Activated CD4-positive, alpha-beta T cell treated with anti-CD3 and anti-CD28 coated beads, Interleukin-10, Interleukin-2, amounts not matched to agents 100 ng/mL and 50 ng/mL, durations not matched to agents 16 hours and 8 hours (primary cell): Measurements from ENCODE around the gene SLC6A13.
"Not testable (repeated sequence)": the region's sequence is repeated elsewhere in the genome, so short reads cannot be mapped to it uniquely, and the experiment has no call there.

Source experiments
- DNase-seq: peaks from one replicate; pipeline ENCODE4 v3.0.0-alpha.2; 2020

SLC6A13 gene

DNA sequence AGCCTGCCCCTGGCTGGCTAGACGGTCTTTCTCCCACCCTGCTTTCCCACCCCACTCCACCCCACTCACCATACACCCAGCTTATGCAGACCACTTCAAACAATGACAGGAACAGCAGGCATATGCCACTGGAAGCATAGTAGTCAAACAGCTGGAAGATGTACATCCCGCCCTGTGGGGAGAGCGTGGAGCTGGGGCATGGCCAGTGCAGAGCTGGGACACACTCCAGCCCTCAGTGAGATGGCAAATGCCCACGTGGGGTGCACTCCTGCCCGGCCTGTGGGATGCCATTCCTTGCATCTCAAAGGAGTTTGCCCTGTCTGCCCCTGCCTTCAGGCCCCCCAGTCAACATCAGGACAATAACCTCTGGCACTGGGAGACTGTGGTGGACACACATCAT lies 67.5 kb downstream of the SLC6A13 start:
- no peak for DNase-seq

DNA sequence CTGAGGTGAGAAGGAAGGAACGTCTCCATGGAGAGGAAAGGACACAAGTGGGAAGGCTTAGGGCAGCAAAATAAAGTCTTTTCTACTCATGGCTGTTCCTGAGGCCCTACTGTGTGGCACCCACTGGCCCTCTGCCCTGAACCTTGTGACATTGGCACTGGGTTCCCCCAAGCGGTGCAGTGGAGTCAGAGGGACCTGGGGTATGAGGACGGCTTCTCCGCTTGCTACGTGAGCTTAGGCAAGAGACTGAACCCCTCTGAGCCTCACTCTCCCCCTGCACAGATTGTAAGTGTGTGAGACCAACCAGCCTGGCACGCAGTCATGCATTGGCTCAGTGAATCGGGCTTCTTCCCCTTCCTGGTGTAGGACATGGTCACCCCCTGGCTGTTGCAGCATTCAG lies 68.4 kb downstream of the SLC6A13 start:
- DNase-seq: no peak

DNA sequence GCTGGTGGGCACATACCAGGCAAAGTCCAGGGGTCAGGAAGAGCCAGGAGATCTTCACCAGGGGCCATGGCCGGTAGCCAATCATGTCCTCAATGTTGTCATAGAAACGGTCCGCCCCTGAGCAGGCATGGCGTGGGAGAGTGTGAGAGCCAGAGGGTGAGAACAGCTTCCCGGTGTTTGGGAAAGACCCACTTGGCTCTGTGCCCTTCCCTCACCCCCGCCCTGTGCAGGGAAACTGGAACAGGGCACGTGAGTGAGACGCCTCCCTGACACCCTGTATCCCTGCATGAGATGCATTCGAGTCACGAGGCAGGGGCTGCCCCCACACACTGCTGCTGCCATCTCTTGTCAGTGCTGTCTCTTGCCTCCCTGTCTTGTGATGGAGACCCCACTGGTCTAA lies 69.4 kb downstream of the SLC6A13 start:
- DNase-seq: no peak

DNA sequence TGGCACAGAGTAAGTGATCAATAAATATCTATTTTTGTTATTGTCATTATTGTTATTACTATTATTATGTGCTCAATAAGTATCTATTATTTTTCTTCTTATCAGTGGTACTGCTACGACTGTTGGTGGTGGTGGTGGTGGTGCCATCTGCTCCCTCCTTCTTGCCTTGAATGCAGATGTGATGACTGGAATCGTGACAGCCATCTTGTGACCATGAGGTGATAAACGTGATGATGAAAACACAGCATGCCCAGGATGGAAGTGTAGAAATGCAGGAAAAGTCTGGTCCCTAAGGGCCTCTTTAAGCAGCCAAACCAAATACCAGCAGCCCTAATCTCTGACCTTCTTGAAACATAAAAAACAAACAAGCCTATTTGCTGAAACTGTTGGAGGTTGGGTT lies 71.1 kb downstream of the SLC6A13 start:
- no peak for DNase-seq

DNA sequence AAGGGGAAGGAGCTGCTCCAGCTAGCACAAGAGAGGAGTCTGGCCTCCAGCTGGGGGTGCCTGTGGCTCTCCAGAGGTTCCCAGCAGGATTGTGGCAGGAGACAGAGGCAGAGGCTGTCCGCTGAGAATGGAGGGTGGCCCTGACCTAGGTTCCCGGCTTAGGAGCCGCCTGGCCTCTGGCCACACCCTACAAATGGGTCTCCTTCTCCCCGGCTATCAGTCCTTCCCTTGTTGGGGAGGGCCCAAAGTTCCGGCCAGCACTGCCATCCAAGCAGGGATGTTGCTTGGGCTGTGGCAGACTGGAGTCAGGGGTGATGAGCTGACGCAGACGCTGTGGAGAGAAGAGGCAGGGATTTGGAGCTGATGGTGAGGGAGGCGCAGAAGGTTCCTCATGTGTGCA lies 71.8 kb downstream of the SLC6A13 start:
- DNase-seq: no peak

DNA sequence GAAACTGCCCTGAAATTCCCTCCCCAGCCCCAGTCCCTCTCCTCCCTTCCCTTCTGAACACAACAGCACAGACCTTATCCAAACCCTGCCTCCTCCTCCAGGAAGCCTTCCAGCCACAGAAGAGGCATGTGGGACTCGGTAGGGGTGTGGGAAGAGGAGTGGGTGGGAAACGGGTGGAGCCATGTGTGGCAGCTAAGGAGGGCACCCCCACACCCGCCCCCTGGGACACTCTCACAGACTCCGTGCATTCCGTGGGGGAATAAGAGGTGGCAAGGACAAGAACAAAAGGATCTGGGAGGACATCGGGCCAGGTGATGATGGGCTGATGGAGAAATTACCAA lies 73.0 kb downstream of the SLC6A13 start:
- DNase-seq: no peak

DNA sequence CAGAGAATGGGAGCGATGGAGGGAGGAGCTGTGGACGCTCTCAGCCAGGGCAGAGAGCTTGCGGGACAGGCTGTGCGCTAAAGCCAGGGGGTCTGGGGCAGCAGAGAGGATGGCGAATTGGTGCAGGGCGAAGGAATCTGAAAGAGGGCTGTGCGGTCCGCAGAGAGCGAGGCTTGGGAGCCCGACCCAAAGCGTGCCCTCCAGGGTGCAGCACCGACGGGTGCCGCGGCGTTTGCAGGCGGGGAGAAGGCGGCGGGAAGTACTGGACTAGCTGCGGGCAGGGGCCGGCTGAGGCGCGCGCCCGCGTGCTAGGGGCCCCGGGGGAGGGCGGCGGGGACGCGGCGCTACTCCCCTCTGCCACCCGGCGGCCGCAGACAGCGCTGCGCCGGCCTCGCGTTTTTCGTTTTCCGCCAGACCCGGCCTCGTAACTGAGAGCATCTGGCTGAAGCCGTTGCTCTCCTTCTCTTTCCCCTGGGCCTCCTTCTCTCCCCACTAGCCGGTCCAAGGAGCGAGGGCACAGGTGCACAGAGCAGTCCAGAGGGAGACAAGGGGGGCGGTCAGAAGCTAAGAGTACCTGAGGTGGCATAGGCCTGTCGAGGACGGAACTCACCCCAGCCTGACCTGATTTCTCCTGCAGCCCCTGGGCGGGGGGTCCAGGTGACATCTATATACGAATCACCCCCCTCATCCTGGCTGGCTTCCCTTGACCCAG lies 73.6 kb downstream of the SLC6A13 start:
- peak; percentile 57 for DNase-seq

DNA sequence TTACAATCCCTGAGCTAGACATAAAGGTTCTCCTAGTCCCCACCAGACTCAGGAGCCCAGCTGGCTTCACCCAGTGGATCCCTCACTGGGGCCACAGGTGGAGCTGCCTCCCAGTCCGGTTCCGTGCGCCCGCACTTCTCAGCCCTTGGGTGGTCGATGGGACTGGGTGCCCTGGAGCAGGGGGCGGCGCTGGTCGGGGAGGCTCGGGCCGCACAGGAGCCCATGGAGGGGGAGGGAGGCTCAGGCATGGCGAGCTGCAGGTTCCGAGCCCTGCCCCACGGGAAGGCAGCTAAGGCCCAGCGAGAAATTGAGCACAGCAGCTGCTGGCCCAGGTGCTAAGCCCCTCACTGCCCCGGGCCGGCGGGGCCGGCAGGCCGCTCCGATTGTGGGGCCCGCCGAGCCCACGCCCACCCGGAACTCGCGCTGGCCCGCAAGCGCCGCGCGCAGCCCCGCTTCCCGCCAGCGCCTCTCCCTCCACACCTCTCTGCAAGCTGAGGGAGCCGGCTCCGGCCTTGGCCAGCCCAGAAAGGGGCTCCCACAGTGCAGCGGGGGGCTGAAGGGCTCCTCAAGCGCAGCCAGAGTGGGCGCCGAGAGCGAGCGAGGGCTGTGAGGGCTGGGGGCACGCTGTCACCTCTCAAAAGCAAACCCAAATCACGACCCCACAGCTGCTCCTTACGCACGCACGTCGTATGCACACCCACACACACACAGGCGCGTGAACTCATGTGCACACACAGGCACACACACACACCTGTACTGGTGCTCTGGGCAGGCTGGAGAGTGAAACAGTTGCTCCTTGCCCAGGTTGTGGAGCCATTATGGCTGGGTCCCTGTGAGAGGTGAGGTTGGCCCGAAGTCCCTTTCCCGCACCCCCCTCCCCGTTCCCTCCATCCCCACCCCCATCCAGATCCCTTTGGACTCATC lies 74.4 kb downstream of the SLC6A13 start:
- not testable (repeated sequence) for DNase-seq

DNA sequence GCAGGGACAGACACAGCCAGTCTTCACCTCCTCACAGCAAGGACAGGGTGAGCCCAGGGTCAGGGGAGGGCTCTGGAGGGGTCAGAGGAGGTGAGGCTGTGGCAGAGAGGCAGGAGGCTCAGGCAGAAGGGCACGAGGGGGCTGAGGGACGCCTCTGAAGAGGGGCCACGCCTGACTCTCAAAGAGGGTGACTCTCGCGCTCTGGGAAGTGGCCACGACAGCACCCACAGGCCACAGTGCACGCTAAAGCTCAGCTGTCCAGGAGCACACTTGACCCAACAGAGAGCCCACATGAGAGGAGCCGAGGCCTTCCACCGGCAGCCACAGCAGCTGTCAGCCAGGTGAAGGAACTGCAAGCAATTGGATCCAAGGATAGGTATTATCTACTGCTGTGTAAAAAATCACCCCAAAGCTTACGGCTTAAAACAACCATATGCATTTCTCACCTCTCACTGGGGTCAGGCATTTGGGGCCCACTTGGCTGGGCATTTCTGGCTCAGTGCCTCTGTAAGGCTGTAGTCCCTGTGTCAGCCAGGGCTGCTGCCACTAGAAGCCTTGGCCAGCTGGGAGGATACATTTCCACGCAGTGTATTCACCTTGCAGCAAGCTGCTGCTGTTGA lies 76.5 kb downstream of the SLC6A13 start:
- DNase-seq: no peak

DNA sequence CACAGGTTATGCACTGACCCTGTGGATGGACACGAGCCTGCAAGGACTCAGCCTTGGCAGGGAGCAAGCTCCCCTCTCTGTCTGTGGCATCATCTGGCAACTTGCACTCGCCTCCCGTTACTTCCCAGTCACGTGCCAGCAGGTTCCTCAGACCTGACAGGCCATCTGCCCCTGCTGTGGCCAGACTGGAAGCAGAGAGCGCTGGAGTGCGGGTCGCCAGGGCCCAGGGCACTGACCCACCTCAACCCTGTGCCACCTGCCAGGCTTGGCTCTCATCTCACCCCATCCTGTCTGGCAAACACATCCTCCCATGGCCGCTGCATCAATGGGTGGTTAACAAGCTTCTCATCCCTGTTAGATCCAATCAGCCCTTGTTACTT lies 77.1 kb downstream of the SLC6A13 start:
- DNase-seq: no peak

DNA sequence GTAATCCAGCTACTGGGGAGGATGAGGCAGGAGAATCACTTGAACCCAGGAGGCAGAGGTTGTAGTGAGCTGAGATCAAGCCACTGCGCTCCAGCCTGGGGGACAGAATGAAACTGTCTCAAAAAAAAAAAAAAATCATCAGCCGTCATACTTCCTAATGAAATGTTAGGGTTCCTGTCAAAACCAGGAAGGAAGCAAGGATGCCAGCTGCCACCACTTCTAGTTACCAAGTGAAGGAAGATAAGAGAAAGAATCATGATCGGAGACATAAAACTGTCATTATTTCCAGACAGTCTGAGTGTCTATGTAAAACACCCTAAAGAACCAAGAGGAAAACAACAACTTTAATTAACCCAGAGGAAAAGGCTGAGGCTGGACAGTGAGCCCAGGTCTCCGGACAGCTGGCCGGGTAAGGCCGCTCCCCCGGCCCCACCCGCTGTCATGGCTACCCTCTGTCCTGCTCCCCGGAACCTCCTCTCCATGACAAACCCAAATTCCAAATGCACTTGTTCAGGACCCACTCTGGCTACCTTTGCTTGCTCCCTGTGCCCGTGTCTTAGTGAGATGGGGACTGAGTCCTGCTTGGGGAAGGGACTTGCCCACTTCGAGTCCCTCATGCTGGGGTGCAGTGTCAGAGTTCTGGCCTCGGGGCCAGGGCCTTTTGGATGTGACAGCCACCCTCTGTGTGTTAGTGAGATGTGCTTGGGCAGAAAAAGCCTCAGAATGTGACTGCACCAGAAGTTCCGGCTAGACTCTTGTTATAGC lies 77.6 kb downstream of the SLC6A13 start:
- DNase-seq: no peak

DNA sequence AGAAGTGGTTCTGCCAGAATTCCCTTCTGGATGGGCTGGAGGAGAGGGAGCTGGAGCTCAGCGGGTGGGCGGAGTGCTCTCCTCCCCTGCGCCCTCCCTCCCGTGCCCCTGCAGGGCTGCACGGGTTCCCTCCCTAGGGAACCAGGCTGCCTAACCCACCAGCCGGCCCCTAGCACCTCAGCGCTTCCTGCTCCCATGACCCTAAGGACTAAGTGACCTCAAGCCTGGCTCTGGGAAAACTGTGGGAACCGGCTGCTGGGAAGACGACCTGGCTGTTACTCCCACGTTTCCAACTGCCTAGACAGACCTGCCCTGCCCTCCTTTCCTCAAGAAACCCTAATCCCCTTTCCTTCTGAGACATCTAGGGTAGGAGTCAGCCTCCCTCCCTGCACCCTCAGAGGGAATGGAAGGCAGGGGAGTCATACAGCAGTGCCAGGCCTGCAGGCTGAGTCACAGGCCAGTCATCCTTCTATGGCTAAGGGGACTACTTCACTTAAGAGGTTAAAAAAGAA lies 80.2 kb downstream of the SLC6A13 start:
- DNase-seq: no peak

DNA sequence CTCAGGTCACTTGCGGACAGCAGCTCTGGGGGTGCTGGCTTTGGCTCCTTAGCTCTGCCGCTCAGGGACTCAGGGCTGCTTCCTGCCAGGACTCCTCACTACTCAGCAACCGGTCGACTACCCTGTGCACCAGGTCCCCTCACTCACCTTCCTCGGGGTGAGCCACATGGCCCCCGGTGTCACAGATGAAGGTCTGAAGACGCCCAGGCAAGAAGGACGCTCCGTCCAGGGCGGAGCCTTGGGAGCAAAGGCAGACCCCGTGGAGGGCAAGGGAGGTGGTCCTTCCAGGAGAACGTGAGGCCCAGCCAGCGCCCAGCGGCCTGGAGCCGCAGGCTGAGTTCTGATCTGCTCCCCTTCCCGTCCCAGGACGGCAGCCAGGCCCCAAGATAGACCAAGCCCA lies 80.7 kb downstream of the SLC6A13 start:
- no peak for DNase-seq

DNA sequence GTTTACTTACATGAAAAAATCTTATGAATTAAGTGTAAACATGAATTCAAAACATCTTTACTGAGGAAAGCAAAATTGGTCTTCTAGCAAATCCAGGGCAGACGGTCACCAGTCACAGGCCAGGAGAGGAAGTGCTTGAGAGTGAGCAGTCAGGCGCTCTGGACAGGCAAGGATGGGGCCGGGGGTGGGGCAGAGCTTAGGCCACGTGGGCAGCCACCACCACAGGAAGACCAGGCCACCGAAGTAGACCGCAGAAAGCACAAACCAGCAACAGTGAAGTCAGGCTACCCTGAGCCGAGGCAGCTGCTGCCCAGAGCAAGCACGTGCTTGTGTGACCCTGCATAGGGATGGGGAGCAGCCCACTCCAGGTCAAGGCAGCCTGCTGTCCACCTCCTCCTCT lies 82.2 kb downstream of the SLC6A13 start:
- DNase-seq: peak; percentile 28

DNA sequence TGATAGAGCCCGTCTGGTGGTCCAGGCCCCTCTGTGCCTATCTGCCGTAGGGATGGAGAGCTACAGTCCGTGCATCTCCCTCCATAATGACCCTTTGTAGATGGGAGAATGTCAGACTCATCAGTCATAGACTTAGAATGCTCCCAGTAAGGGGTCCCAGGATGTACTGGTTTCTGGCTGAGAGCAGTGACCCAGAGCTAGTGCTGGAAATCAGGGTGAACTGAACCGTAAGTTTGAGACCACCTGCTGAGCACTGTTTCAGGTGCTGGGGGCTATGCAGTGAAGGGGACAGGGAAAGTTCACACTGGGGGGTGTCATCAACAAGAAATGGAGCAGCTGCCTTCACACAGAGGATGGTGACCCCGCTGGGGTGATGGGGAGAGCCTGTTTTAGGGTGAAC lies 82.8 kb downstream of the SLC6A13 start:
- no peak for DNase-seq

DNA sequence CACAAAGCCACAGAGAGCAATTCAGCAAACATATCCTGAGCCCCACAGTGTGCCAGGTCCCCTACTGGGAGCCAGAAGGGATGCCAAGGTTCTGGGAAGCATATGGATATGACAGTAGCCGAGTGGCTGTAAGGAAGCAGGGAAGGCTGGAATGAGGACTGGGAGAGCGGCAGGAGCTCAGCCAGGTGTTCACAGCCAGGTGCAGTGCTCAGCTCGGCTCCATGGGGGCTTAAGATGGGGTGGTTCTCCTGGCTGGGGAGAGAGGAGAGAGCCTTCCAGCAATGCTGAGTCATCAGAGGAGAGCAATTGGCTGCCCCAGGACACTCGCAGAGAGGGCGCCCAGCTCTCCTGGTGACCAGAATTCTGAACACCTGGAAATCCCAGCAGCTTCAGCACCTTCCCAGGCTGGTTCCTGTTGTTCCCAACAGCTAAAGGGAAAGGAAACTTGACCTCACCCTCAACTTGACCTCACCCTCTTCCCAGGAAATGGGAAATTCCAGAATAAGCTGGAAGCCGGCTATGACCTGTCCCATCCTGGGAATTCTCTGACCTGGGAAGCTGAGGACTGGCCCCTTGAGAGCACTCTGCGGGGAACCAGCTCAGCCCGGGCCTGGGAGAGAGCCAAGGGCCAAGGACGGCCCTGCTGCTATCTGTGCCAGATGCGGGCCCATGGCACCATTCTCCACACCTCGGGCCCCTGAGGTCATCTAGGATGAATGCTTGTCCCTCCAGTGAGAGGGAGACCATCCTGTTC lies 83.3 kb downstream of the SLC6A13 start:
- DNase-seq: no peak

DNA sequence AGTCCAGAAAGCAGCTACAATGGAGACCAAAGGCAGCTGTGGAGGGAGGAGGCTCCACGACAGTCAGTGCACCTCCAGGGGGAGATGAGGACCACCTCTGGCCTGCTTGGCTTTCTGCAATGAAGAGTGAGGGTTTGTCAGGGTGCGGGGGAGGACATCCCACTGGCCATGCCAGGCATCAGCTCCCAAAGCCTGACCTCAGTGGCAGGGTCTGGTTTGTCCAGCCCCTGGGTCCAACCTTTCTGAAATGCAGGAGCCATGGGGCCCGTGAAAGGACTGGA lies 83.9 kb downstream of the SLC6A13 start:
- no peak for DNase-seq

DNA sequence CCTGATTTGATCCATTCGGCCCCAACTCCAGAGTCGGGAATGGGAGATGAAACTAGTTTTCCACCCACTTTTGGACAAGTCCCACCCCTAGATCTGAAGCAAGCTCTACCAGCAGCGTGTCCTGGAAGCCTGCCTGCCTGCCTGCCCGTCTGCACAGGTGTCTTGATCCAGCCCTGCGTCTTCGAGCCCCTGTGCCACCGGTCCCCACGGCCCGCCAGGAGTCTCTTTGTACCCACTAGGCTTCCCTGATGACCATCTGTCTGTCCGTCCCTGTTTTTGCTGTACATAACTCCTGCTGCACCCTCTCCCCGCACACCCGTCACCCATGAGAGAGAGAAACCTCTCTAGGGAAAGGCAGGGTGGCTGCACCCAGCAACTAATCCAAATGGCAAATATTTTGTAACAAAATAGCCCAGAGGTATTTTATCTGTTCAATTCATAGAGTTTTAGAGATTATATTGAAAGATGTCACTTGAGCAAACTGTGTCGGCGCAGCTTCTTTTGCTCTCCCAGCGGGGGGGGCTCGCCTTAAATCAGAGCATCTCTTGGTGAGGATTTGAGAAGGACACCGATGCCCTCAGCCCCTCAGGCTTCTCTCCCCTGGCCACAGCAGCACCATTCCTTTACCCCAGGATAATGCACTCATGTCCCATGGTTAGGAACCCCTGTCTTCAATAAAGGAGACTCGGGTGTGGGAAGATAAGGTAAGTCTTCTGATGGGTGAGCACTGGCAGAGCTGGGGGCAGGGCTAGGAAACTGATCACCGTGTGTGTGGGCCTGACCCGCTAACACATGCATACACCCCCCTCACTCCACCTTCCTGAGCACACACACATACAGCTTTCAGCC lies 84.4 kb downstream of the SLC6A13 start:
- DNase-seq: no peak

DNA sequence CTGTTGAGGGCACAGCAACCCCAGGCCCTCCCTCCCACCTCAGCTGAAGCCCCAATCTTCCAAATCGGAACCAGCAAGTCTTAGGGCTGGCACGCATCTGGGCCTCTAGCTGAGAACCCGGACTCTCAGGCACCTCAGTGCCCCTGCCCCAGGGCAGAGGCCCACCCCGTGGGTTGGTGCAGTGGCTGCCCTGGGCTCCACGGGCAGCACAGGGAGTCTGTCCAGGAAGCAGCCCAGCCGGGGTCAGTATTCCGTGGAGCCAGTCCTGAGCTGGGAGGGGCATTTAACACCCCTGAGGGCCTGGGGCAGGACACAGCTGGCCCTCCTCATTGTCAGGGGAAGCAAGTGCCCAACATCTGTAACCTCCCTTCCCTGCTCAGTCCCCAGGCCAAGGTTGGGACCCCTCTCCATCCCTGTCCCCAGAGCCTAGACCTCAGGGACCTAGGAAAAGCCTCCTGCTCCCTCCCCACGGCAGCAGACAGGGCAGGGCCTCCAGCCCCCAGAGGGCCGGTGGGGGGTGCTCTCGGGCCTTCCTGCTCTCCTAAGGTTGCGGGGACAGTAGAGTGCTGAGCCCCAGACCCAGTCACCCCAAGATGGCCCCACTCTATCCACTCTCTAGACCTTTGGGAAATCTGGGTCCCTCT lies 85.2 kb downstream of the SLC6A13 start:
- no peak for DNase-seq

DNA sequence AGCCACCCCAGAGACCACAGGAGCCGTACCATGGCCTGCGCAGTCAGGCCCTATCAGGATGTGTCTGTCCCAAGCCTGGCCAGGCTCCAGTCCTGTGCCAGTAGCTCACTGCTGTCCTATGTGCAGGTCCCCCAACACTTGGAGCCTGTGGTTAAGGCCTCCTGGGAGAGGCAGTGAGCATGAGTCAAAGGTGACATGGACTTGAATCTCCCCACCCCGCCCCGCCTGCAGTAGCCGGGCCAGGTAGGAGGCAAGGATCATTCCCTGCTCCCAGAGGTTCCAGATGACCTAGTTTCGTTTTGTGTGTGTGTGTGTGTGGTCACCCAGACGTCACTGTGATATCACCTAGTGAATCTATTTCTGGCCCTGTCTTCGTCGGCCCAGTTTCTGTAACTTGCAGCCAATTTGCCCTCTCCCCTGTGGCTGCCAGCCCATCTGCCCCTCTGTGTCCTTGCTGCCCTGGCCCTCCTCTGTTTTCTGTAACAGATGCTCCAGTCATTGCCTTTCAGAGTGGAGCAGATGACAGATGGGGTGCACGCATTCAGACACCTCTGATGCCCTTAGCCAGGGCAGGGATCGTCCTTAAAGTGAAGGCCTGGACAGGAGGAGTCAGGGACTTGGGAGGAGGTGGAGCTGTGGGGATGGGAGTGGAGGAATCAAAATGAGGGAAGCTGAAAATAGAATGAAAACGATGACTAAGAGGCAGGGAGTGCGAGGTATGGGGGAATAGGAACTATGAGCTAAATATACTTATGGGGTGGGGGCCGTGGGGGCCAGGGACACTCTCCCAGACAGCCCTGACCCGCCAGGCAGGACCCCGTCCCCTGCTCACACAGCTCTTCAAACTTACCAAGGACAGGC lies 86.1 kb downstream of the SLC6A13 start:
- no peak for DNase-seq
